ENCODE results near the gene KLK5. TPM values are rescaled to one million over a fixed set of nuclear protein-coding genes. Genes with fewer than 3 reads are reported as not detected.

The KLK5 gene
- total RNA-seq, 1 donor from 2014 or later, result 5.9 TPM

GRCh38 chr19:50983625-50984292, 30.9 kb upstream of the KLK5 start, which contains the start of gene KLK7:
TSS of gene KLK7 (minus strand) at chr19:50983917. CDS start at chr19:50982399, 1,518 bp downstream.
- DNase-seq (ENCODE audit: extremely low spot score in 2 of 2), result no peak
- no peak for TF ChIP-seq POLR2AphosphoS5 (IDR thresholded peaks at IDR 0.05; ENCODE audit: insufficient read depth in 1 of 2, low read depth in 1 of 2)
- no peak for TF ChIP-seq CTCF (IDR thresholded peaks at IDR 0.05)
- H3K36me3 ChIP-seq, result no peaks in the 10 kb centered on the region
- intact Hi-C loops (cut with DNase I), result no loop called here
- no peak within 1 kb of the TSS for H3K27ac ChIP-seq
- no peaks in the 10 kb centered on the region for H3K4me1 ChIP-seq
- H3K4me3 ChIP-seq, result no peak within 1 kb of the TSS
- H3K9me3 ChIP-seq, result no peaks in the 10 kb centered on the region
- H3K27me3 ChIP-seq, result no peaks in the 10 kb centered on the region

GRCh38 chr19:50982186-50982585, 29.3 kb upstream of the KLK5 start:
- Histone ChIP-seq H3K9me3 (no peaks in the 10 kb centered on the region), H3K27ac (no peak overlapping the region), H3K27me3 (no peaks in the 10 kb centered on the region), H3K36me3 (no peaks in the 10 kb centered on the region), H3K4me3 (no peak overlapping the region), H3K4me1 (no peaks in the 10 kb centered on the region)
- intact Hi-C loops (cut with DNase I), result no loop called here
- DNase-seq (ENCODE audit: extremely low spot score in 2 of 2), result no peak
- TF ChIP-seq CTCF (IDR thresholded peaks at IDR 0.05), result no peak
- no peak for TF ChIP-seq POLR2AphosphoS5 (IDR thresholded peaks at IDR 0.05; ENCODE audit: insufficient read depth in 1 of 2, low read depth in 1 of 2)
- TF ChIP-seq POLR2A (IDR thresholded peaks at IDR 0.05), result no peak

- intact Hi-C loops (cut with DNase I), result no loop called here
- DNase-seq (ENCODE audit: extremely low spot score in 2 of 2), result no peak
- no peak overlapping the region for H3K27ac ChIP-seq
- H3K4me1 ChIP-seq, result no peaks in the 10 kb centered on the region
- H3K27me3 ChIP-seq, result no peaks in the 10 kb centered on the region
- H3K4me3 ChIP-seq, result no peak overlapping the region
- no peaks in the 10 kb centered on the region for H3K9me3 ChIP-seq
- H3K36me3 ChIP-seq, result no peaks in the 10 kb centered on the region
- no peak for TF ChIP-seq POLR2A (IDR thresholded peaks at IDR 0.05)
- TF ChIP-seq CTCF (IDR thresholded peaks at IDR 0.05), result no peak
- TF ChIP-seq POLR2AphosphoS5 (IDR thresholded peaks at IDR 0.05; ENCODE audit: insufficient read depth in 1 of 2, low read depth in 1 of 2), result no peak
Observed at GRCh38 chr19:50981587-50982146, 28.8 kb upstream of the KLK5 start.

GRCh38 chr19:50980208-50980607, 27.4 kb upstream of the KLK5 start:
- no peak for DNase-seq (ENCODE audit: extremely low spot score in 2 of 2)
- Histone ChIP-seq H3K27me3 (no peaks in the 10 kb centered on the region), H3K4me3 (no peak overlapping the region), H3K27ac (no peak overlapping the region), H3K4me1 (no peaks in the 10 kb centered on the region), H3K36me3 (no peaks in the 10 kb centered on the region), H3K9me3 (no peaks in the 10 kb centered on the region)
- no peak for TF ChIP-seq CTCF (IDR thresholded peaks at IDR 0.05)
- TF ChIP-seq POLR2AphosphoS5 (IDR thresholded peaks at IDR 0.05; ENCODE audit: insufficient read depth in 1 of 2, low read depth in 1 of 2), result no peak
- TF ChIP-seq POLR2A (IDR thresholded peaks at IDR 0.05), result no peak
- intact Hi-C loops (cut with DNase I), result no loop called here

- Histone ChIP-seq H3K27me3 (no peaks in the 10 kb centered on the region), H3K27ac (no peak overlapping the region), H3K4me1 (no peaks in the 10 kb centered on the region), H3K4me3 (no peak overlapping the region), H3K36me3 (no peaks in the 10 kb centered on the region), H3K9me3 (no peaks in the 10 kb centered on the region)
- intact Hi-C loops (cut with DNase I), result no loop called here
- TF ChIP-seq POLR2AphosphoS5 (IDR thresholded peaks at IDR 0.05; ENCODE audit: insufficient read depth in 1 of 2, low read depth in 1 of 2) (no peak), POLR2A (IDR thresholded peaks at IDR 0.05) (no peak), CTCF (IDR thresholded peaks at IDR 0.05) (no peak)
- no peak for DNase-seq (ENCODE audit: extremely low spot score in 2 of 2)
Observed at GRCh38 chr19:50979758-50980157, 26.9 kb upstream of the KLK5 start.

All from vagina (tissue), 2 donors.